Iris pigment epithelial cell (primary cell): ENCODE measurements around the gene SGPP2.

Experiments
- DNase-seq: peaks from one replicate; pipeline ENCODE4 v3.0.0-alpha.2; 2011; ENCODE audit warnings: low read depth

Gene SGPP2

GRCh38 chr2:222470802-222471468 lies 46.6 kb downstream of the SGPP2 start:
- no peak for DNase-seq

- no peak for DNase-seq
Measured at GRCh38 chr2:222477962-222478608, 53.7 kb downstream of the SGPP2 start.

GRCh38 chr2:222479859-222480258 lies 55.5 kb downstream of the SGPP2 start:
- peak; percentile 9 for DNase-seq

- peak; percentile 1 for DNase-seq
Measured at GRCh38 chr2:222480497-222480896, 56.2 kb downstream of the SGPP2 start.

- DNase-seq: no peak
Measured at GRCh38 chr2:222481941-222482340, 57.6 kb downstream of the SGPP2 start.

GRCh38 chr2:222483513-222484039 lies 59.2 kb downstream of the SGPP2 start:
- no peak for DNase-seq

- DNase-seq: no peak
Measured at GRCh38 chr2:222485367-222486211, 61.2 kb downstream of the SGPP2 start.

GRCh38 chr2:222490131-222490530 lies 65.8 kb downstream of the SGPP2 start:
- DNase-seq: no peak

- no peak for DNase-seq
Measured at GRCh38 chr2:222492683-222493082, 68.3 kb downstream of the SGPP2 start.

GRCh38 chr2:222494104-222494739 lies 69.9 kb downstream of the SGPP2 start:
- no peak for DNase-seq

GRCh38 chr2:222495388-222495787 lies 71.0 kb downstream of the SGPP2 start:
- no peak for DNase-seq

- DNase-seq: no peak
Measured at GRCh38 chr2:222499226-222499625, 74.9 kb downstream of the SGPP2 start.

- DNase-seq: no peak
Measured at GRCh38 chr2:222504191-222504590, 79.8 kb downstream of the SGPP2 start.

GRCh38 chr2:222504719-222505118 lies 80.4 kb downstream of the SGPP2 start:
- no peak for DNase-seq

GRCh38 chr2:222506230-222506935 lies 82.0 kb downstream of the SGPP2 start:
- DNase-seq: no peak

- DNase-seq: no peak
Measured at GRCh38 chr2:222514901-222515300, 90.6 kb downstream of the SGPP2 start.

GRCh38 chr2:222518570-222519381 lies 94.4 kb downstream of the SGPP2 start:
- peak; percentile 27 for DNase-seq

- DNase-seq: no peak
Measured at GRCh38 chr2:222521099-222521498, 96.8 kb downstream of the SGPP2 start.

- no peak for DNase-seq
Measured at GRCh38 chr2:222522082-222522481, 97.7 kb downstream of the SGPP2 start.

GRCh38 chr2:222523783-222524544 lies 99.6 kb downstream of the SGPP2 start:
- no peak for DNase-seq
